GM12878 (cell line): Measurements from ENCODE around the gene PPOX. TPM values are rescaled to one million over a fixed set of nuclear protein-coding genes. Genes with fewer than 3 reads are reported as not detected.

Experiments
- ATAC-seq: fragments of 200-7000 bp; cut with Tn5 transposase; 3 replicates; pipeline ENCODE4 v1.9.1; 2020; ENCODE audit warnings: mild to moderate bottlenecking, moderate library complexity
- BruUV-seq: library from RNA; stranded (reverse); fragments of 400-500 nt; replicated peaks from 2 replicates; lab custom pipeline; 2021; lab: Mats Ljungman, UMichigan
- CTCF ChIA-PET: fragments of 300-600 bp; sonication (Branson Sonifier 250); formaldehyde crosslinking; extraction: SDS; loops from one replicate; lab custom pipeline; 2021; ENCODE audit warnings: inconsistent platforms; lab: Yijun Ruan, JAX
- POLR2A ChIA-PET: fragments of 350-600 bp; formaldehyde crosslinking; extraction: SDS; loops from one replicate; lab custom pipeline; 2021; ENCODE audit warnings: inconsistent platforms; lab: Charles Lee
- RAD21 ChIA-PET: fragments of 300-600 bp; sonication (Branson Sonifier 250); formaldehyde crosslinking; loops from one replicate; lab custom pipeline; 2023; ENCODE audit warnings: antibody characterized with exemption; ENCODE audit not compliant: unreplicated experiment; lab: Charles Lee
- SMC1A ChIA-PET: fragments of 300-600 bp; sonication (Branson Sonifier 250); formaldehyde crosslinking; loops from one replicate; lab custom pipeline; 2023; ENCODE audit not compliant: unreplicated experiment, uncharacterized antibody; lab: Charles Lee
- DNase-seq: peaks from one replicate; pipeline ENCODE4 v3.0.0-alpha.2; 2011; ENCODE audit warnings: low read depth, low spot score
- FAIRE-seq: peaks from 3 replicates; lab custom pipeline; 2011; peaks lifted over from hg19 to GRCh38; lab: Jason Lieb, UNC
- H2AFZ ChIP-seq: 2 replicates; pipeline ENCODE4 v1.6.0; 2011; ENCODE audit warnings: low read depth, low read length, control low read depth; ENCODE audit not compliant: control insufficient read depth
- H3K27ac ChIP-seq: 2 replicates; pipeline ENCODE4 v1.5.1; 2011; ENCODE audit warnings: control low read depth; ENCODE audit not compliant: control insufficient read depth, insufficient read depth
- H3K27me3 ChIP-seq, 2 experiments: replicated peaks in 1 of 2; 2 replicates each; pipeline versions ENCODE4 v1.6.0 to v1.6.1; 2011; ENCODE audit warnings: low read length in 1 of 2; ENCODE audit not compliant: control insufficient read depth in 2 of 2, insufficient read depth in 2 of 2
- H3K36me3 ChIP-seq, 2 experiments: 2 replicates each; pipeline ENCODE4 v1.5.1; 2011; ENCODE audit warnings: low read length in 1 of 2; ENCODE audit not compliant: control insufficient read depth in 2 of 2, insufficient read depth in 2 of 2
- H3K4me1 ChIP-seq: 2 replicates; pipeline ENCODE4 v1.6.1; 2011; ENCODE audit warnings: mild to moderate bottlenecking, low read length, moderate library complexity, mixed read lengths; ENCODE audit not compliant: control insufficient read depth, insufficient read depth
- H3K4me2 ChIP-seq: 2 replicates; pipeline ENCODE4 v1.6.0; 2011; ENCODE audit warnings: control low read depth; ENCODE audit not compliant: control insufficient read depth, insufficient read depth
- H3K4me3 ChIP-seq: fragments of 200-600 bp; sonication (generic); 2 replicates; pipeline ENCODE4 v1.5.1; 2016
- H3K79me2 ChIP-seq: 2 replicates; pipeline ENCODE4 v1.6.0; 2011; ENCODE audit warnings: low read length; ENCODE audit not compliant: control insufficient read depth, insufficient read depth
- H3K9ac ChIP-seq: 2 replicates; pipeline ENCODE4 v1.8.0; 2011; ENCODE audit warnings: low read length, control low read depth, mixed read lengths; ENCODE audit not compliant: control insufficient read depth, insufficient read depth
- H3K9me3 ChIP-seq: replicated peaks from 3 replicates; pipeline ENCODE4 v1.5.1; 2011; ENCODE audit warnings: mild to moderate bottlenecking, low read length; ENCODE audit not compliant: control insufficient read depth, insufficient read depth
- H4K20me1 ChIP-seq: 2 replicates; pipeline ENCODE4 v1.6.0; 2011; ENCODE audit not compliant: control insufficient read depth, insufficient read depth
- CHD4 ChIP-seq: fragments of 200-600 bp; sonication (generic); IDR thresholded peaks from 2 replicates; pipeline ENCODE4 v1.6.1; 2016; ENCODE audit warnings: mild to moderate bottlenecking
- IKZF2 ChIP-seq, 2 experiments: fragments of 450-650 bp; IDR thresholded peaks; 2 replicates each; pipeline ENCODE4 v1.6.1; 2017; ENCODE audit warnings: mild to moderate bottlenecking in 2 of 2, moderate library complexity in 2 of 2
- JUND ChIP-seq: IDR thresholded peaks from 2 replicates; pipeline ENCODE4 v1.6.1; 2012; ENCODE audit warnings: low read depth, mild to moderate bottlenecking, low read length, improper control_type of control experiment, moderate library complexity
- KAT2A ChIP-seq: conservative IDR thresholded peaks from 2 replicates; pipeline ENCODE4 v1.6.1; 2011; ENCODE audit warnings: low read depth, low read length; ENCODE audit not compliant: control insufficient read depth
- MTA3 ChIP-seq: IDR thresholded peaks from 2 replicates; pipeline ENCODE4 v1.6.1; 2012; ENCODE audit warnings: low read length, inconsistent platforms, borderline replicate concordance
- MXI1 ChIP-seq: fragments of 150-350 bp; IDR thresholded peaks from 2 replicates; pipeline ENCODE4 v1.6.1; 2011; ENCODE audit warnings: low read depth, mild to moderate bottlenecking, inconsistent platforms, low read length, improper control_type of control experiment
- PAX8 ChIP-seq: fragments of 450-650 bp; IDR thresholded peaks from 2 replicates; pipeline ENCODE4 v1.6.1; 2017; ENCODE audit warnings: mild to moderate bottlenecking, moderate library complexity
- RFX5 ChIP-seq: IDR thresholded peaks from 2 replicates; pipeline ENCODE4 v1.6.1; 2011; ENCODE audit warnings: low read depth, low read length, improper control_type of control experiment
- SIN3A ChIP-seq: IDR thresholded peaks from 2 replicates; pipeline ENCODE4 v1.6.1; 2012; ENCODE audit warnings: low read depth, low read length, improper control_type of control experiment
- SP1 ChIP-seq: IDR thresholded peaks from one replicate; pipeline ENCODE4 v1.6.1; 2011; ENCODE audit warnings: low read depth, low read length
- SPI1 ChIP-seq: IDR thresholded peaks from 2 replicates; pipeline ENCODE4 v1.6.1; 2011; ENCODE audit warnings: low read depth, mild to moderate bottlenecking, low read length, moderate library complexity, borderline replicate concordance; ENCODE audit not compliant: insufficient read depth
- SREBF1 ChIP-seq: IDR thresholded peaks from 2 replicates; pipeline ENCODE4 v1.6.1; 2012; ENCODE audit warnings: mild to moderate bottlenecking, low read length
- TBL1XR1 ChIP-seq: IDR thresholded peaks from 2 replicates; pipeline ENCODE4 v1.6.1; 2012; ENCODE audit warnings: low read depth, low read length, improper control_type of control experiment
- ZBTB11 ChIP-seq: fragments of 450-650 bp; formaldehyde crosslinking; IDR thresholded peaks from 2 replicates; pipeline ENCODE4 v1.5.0; 2022; ENCODE audit warnings: mild to moderate bottlenecking, missing genetic modification characterization
- WGBS: methylation state at CpG from one replicate; pipeline ENCODE4 v1.1.6; 2016; ENCODE audit warnings: low lambda C conversion rate; ENCODE audit not compliant: insufficient replicate concordance, insufficient coverage; ENCODE audit errors: missing lambda C conversion rate; 5-methylcytosine and 5-hydroxymethylcytosine counted together
- in situ Hi-C: fragments of 300-500 bp; cut with MboI; formaldehyde crosslinking; loops from 9 replicates; pipeline ENCODE4 v1.14.3; 2018; ENCODE audit warnings: mixed read lengths
- intact Hi-C: fragments of 100-400 bp; cut with micrococcal nuclease; formaldehyde crosslinking; loops from one replicate; pipeline ENCODE4 v1.14.2; 2022; ENCODE audit not compliant: unreplicated experiment
- polyA plus RNA-seq, 11 experiments: library from polyadenylated mRNA; depleted of rRNA in 4 of 11; unstranded in 6 of 11; stranded (reverse) in 5 of 11; fragments of >200 nt; fragmentation: Nextera tagmentation in 4 of 11; fragmentation: Illumina TruSeq in 1 of 11; extraction: Ambion mirVana in 4 of 11; extraction: Trizol in 1 of 11; gene quantifications; 1 replicate in 1 of 11; 2 replicates in 10 of 11; pipeline versions ENCODE4 v1.2.1 to v1.2.3, GENCODE V29; 2011 to 2016; ENCODE audit warnings: inconsistent platforms in 2 of 11, missing spikeins in 2 of 11, low read depth in 1 of 11
- total RNA-seq, 4 experiments: library from RNA; depleted of rRNA in 3 of 4; stranded (reverse); fragments of >200 nt in 3 of 4; fragmentation: Illumina TruSeq in 1 of 4; extraction: Trizol in 1 of 4; gene quantifications; 2 replicates each; pipeline versions ENCODE4 v1.2.1 to v1.2.3, GENCODE V29; 2013 to 2021
- TF ChIP-seq, protein P1 (sequence below), 3 experiments: IDR thresholded peaks in 2 of 3; conservative IDR thresholded peaks in 1 of 3; 2 replicates each; pipeline ENCODE4 v1.5.1; 2011; ENCODE audit warnings: low read depth in 3 of 3, low read length in 3 of 3, mild to moderate bottlenecking in 3 of 3, control low read depth in 2 of 3, moderate library complexity in 2 of 3, inconsistent platforms in 1 of 3, mixed read lengths in 1 of 3; ENCODE audit not compliant: control insufficient read depth in 2 of 3, insufficient read depth in 1 of 3; ENCODE audit errors: extremely low read depth in 1 of 3
- TF ChIP-seq, protein P2 (sequence below): fragments of 450-650 bp; IDR thresholded peaks from 2 replicates; pipeline ENCODE4 v1.6.1; 2018; ENCODE audit warnings: borderline replicate concordance, mild to moderate bottlenecking; ENCODE audit not compliant: partially characterized antibody

The PPOX gene
- total and polyA plus RNA-seq, 10 of the 15 experiments (the other 5 are each of a cell fraction or from before 2014, with no cell fraction given), result 8.9 to 31.5 (median 20.3) TPM

DNA sequence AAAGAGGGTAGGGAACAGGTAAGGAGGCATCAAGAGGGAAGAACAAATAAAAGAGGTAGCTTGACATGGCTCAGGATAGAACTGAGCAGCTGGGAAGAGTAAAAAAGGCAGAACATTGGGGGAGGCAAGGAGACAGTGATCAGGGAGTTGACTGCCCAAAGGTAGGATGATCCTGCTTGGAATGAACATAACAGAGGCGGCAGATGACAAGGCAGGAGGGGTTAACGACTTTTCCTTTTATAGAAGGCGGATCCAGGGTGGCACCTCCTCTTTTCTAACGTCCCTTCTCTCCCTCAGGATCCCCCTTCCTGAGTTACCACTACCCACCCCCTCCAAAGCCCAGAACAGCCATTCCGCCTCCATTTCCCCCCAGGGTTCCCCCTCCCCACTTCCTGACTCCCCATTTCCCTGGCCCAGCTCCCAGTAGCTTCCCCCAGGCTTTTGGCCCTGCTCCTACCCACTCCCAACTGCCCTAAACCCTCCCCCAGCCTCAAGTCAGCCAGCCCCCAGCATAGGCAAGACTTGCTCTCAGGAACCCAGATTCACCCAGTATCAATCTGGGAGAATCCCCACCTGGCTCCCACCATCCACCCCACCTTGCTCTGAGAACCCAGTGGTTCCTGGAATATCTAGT, 33.4 kb downstream of the PPOX start:
- Histone ChIP-seq H3K36me3 (no peaks in the 10 kb centered on the region), H3K9me3 (no peaks in the 10 kb centered on the region), H3K4me2 (no peak overlapping the region), H3K4me1 (peaks cover 32% of the 10 kb centered on the region), H3K27me3 (no peaks in the 10 kb centered on the region), H2AFZ (no peak overlapping the region), H3K27ac (no peak overlapping the region), H3K4me3 (no peak overlapping the region), H3K79me2 (peaks cover 20% of the 10 kb centered on the region), H3K9ac (no peak overlapping the region), H4K20me1 (no peaks in the 10 kb centered on the region)
- intact Hi-C loops, result no loop called here
- ATAC-seq (no peak), FAIRE-seq (no peak), DNase-seq (no peak)
- ChIA-PET POLR2A (interaction anchor here (0.5 kb wide), 1 partner anchor 18 kb away, joined by 5 read pairs; no protein-coding TSS in a partner anchor), SMC1A (no interaction called here), RAD21 (interaction anchor here (1.4 to 1.6 kb wide), 2 partner anchors 18 to 26 kb away, joined by 5 read pairs; partner anchors contain the start of gene TOMM40L), CTCF (interaction anchor here (0.6 to 0.7 kb wide), 3 partner anchors 10 to 368 kb away, joined by 3 read pairs; partner anchors contain the start of gene TOMM40L)
- no TSS peak for BruUV-seq
- WGBS, result 77% methylated on average over 3 of the region's 5 CpGs
- in situ Hi-C loops, result loop anchor here (10.0 kb wide), 1 partner anchor 545 kb away; the partner anchor contains the start of gene DUSP12
- TF ChIP-seq MXI1 (no peak), CHD4 (no peak), RFX5 (no peak), JUND (no peak), KAT2A (no peak), SIN3A (no peak), SP1 (no peak), PAX8 (no peak), SREBF1 (no peak), ZBTB11 (CRISPR knock-in tag) (no peak), MTA3 (no peak), SPI1 (no peak), IKZF2 (IDR thresholded peaks at IDR 0.05) (no peak), TBL1XR1 (no peak)
- TF ChIP-seq, protein P1, sequence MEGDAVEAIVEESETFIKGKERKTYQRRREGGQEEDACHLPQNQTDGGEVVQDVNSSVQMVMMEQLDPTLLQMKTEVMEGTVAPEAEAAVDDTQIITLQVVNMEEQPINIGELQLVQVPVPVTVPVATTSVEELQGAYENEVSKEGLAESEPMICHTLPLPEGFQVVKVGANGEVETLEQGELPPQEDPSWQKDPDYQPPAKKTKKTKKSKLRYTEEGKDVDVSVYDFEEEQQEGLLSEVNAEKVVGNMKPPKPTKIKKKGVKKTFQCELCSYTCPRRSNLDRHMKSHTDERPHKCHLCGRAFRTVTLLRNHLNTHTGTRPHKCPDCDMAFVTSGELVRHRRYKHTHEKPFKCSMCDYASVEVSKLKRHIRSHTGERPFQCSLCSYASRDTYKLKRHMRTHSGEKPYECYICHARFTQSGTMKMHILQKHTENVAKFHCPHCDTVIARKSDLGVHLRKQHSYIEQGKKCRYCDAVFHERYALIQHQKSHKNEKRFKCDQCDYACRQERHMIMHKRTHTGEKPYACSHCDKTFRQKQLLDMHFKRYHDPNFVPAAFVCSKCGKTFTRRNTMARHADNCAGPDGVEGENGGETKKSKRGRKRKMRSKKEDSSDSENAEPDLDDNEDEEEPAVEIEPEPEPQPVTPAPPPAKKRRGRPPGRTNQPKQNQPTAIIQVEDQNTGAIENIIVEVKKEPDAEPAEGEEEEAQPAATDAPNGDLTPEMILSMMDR (IDR thresholded peaks at IDR 0.05 in 2 of 3, conservative IDR thresholded peaks at IDR 0.05 in 1 of 3; ENCODE audit: control insufficient read depth in 2 of 3, extremely low read depth in 1 of 3, insufficient read depth in 1 of 3, low read depth in 3 of 3, low read length in 3 of 3), result no peak
- TF ChIP-seq, protein P2, sequence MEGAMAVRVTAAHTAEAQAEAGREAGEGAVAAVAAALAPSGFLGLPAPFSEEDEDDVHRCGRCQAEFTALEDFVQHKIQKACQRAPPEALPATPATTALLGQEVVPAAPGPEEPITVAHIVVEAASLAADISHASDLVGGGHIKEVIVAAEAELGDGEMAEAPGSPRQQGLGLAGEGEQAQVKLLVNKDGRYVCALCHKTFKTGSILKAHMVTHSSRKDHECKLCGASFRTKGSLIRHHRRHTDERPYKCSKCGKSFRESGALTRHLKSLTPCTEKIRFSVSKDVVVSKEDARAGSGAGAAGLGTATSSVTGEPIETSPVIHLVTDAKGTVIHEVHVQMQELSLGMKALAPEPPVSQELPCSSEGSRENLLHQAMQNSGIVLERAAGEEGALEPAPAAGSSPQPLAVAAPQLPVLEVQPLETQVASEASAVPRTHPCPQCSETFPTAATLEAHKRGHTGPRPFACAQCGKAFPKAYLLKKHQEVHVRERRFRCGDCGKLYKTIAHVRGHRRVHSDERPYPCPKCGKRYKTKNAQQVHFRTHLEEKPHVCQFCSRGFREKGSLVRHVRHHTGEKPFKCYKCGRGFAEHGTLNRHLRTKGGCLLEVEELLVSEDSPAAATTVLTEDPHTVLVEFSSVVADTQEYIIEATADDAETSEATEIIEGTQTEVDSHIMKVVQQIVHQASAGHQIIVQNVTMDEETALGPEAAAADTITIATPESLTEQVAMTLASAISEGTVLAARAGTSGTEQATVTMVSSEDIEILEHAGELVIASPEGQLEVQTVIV, result no peak
